ENCODE results near the gene OTOG. TPM values are rescaled to one million over a fixed set of nuclear protein-coding genes. Genes with fewer than 3 reads are reported as not detected.

The OTOG gene
- total RNA-seq, 2 donors from 2014 or later: not detected

DNA sequence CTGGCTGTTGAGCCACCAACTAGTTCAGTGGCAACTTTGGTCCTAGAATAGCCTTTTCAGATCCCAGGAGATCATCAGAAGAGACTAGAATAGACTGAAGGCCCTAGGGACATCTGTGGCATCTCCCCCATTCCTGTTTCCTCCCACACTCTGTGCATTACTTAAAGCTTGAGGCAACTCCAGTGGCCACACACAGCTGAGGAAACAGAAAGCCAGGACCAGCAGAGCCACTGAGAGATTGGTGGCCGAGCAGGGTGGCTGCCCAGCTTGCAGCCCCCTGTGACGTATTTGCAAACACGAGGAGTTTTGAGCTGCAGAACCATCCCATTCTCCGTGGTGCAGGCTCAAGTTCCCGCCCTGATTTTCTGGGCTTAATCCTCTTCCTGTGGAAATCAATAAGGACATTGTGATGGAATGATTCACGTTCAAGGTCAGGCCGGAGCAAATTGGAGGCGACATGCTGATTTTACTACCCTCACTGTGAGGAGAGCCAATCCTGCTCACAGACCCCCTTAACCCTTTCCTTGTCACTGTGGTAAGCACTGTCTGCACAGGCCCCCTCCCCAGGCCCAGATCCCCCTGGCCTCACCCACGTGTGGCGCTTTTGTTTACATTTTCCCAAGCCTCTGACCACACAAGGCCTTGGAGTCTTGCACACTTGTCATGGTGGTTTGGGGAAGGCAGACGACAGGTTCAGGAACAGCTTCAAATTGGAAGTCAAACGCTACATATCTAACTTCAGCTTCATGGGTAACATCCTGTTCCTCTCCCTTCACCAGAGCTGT lies 103.3 kb downstream of the OTOG start:
- Histone ChIP-seq H3K36me3 (no peaks in the 10 kb centered on the region), H3K27ac (no peak overlapping the region), H3K27me3 (no peaks in the 10 kb centered on the region), H3K9ac (ENCODE audit: low read depth in 2 of 2, low read length in 2 of 2) (no peak overlapping the region), H3K9me3 (no peaks in the 10 kb centered on the region), H3K4me3 (no peak overlapping the region), H3K4me1 (no peaks in the 10 kb centered on the region)
- DNase-seq: no peak
- TF ChIP-seq, protein P1, sequence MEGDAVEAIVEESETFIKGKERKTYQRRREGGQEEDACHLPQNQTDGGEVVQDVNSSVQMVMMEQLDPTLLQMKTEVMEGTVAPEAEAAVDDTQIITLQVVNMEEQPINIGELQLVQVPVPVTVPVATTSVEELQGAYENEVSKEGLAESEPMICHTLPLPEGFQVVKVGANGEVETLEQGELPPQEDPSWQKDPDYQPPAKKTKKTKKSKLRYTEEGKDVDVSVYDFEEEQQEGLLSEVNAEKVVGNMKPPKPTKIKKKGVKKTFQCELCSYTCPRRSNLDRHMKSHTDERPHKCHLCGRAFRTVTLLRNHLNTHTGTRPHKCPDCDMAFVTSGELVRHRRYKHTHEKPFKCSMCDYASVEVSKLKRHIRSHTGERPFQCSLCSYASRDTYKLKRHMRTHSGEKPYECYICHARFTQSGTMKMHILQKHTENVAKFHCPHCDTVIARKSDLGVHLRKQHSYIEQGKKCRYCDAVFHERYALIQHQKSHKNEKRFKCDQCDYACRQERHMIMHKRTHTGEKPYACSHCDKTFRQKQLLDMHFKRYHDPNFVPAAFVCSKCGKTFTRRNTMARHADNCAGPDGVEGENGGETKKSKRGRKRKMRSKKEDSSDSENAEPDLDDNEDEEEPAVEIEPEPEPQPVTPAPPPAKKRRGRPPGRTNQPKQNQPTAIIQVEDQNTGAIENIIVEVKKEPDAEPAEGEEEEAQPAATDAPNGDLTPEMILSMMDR (IDR thresholded peaks at IDR 0.05): no peak
- intact Hi-C loops (cut with DNase I): no loop called here

DNA sequence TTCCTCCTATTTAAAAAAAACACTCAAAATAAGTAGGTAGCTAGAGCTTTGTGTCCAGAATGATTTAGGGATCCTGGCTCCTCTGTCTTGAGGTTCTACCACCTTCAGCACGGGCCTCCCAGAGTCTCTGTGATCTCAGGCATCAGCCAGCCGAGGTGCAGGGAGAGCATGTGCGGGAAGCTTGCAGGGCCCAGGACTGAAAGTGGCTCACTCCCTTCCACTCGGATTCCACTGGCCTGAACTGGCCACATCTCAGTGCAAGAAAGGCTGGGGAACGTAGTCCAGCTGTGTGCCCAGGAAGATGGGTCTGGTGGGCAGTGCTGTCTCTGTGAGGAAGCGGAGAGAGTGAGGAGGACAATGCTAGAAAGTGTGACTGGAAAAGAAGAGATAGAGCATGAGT lies 104.0 kb downstream of the OTOG start:
- no peaks in the 10 kb centered on the region for H3K9me3 ChIP-seq
- TF ChIP-seq, protein P1 (IDR thresholded peaks at IDR 0.05): no peak
- no peaks in the 10 kb centered on the region for H3K36me3 ChIP-seq
- no peak for DNase-seq
- intact Hi-C loops (cut with DNase I): no loop called here
- no peak overlapping the region for H3K4me3 ChIP-seq
- no peak overlapping the region for H3K27ac ChIP-seq
- H3K4me1 ChIP-seq: no peaks in the 10 kb centered on the region
- no peaks in the 10 kb centered on the region for H3K27me3 ChIP-seq
- no peak overlapping the region for H3K9ac ChIP-seq (ENCODE audit: low read depth in 2 of 2, low read length in 2 of 2)

DNA sequence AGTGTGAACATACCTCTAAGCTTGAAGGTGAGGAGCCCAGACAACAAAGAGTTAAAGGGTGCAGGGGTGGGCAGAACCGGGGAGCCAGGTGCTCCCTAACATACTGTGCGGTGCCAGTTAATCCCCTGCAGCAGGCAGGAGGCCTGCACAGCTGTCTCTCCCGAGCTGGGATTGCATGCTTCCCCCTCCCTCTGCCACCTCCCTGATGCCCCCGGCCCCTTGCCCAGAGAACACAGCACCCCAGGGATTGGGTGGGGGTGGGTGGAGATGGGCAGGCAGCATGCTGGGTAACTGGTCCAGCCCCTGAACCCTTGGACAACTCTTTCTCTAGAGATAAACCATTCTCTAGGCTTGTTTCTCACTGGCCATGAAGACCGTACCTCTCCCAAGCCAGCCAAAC lies 104.6 kb downstream of the OTOG start:
- H3K4me1 ChIP-seq: no peaks in the 10 kb centered on the region
- H3K27me3 ChIP-seq: no peaks in the 10 kb centered on the region
- H3K9me3 ChIP-seq: no peaks in the 10 kb centered on the region
- H3K27ac ChIP-seq: no peak overlapping the region
- no peak for DNase-seq
- intact Hi-C loops (cut with DNase I): no loop called here
- H3K36me3 ChIP-seq: no peaks in the 10 kb centered on the region
- TF ChIP-seq, protein P1 (IDR thresholded peaks at IDR 0.05): no peak
- no peak overlapping the region for H3K9ac ChIP-seq (ENCODE audit: low read depth in 2 of 2, low read length in 2 of 2)
- no peak overlapping the region for H3K4me3 ChIP-seq

DNA sequence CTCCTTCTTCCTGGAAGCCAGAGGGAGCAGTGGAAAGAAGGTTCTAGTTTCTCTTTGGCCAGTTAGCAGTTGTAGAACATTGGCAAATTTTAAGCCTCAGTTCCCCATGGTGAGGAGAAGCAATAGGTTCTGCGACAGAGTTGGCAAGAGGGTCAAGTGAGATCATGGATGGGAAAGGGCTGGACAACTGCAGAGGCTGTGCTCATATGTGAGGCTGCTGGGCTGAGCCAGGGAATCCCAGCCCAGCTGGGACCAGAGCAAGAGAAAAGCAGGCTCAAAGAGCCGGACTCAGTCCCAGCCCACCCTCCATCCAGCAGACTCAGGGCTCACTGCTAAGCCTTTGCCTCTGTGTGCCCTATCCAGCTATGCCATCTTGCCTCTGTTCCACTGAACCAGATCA lies 105.5 kb downstream of the OTOG start:
- no peaks in the 10 kb centered on the region for H3K4me1 ChIP-seq
- intact Hi-C loops (cut with DNase I): no loop called here
- H3K9me3 ChIP-seq: no peaks in the 10 kb centered on the region
- H3K27me3 ChIP-seq: no peaks in the 10 kb centered on the region
- no peak overlapping the region for H3K27ac ChIP-seq
- TF ChIP-seq, protein P1 (IDR thresholded peaks at IDR 0.05): no peak
- no peak for DNase-seq
- H3K9ac ChIP-seq (ENCODE audit: low read depth in 2 of 2, low read length in 2 of 2): no peak overlapping the region
- no peaks in the 10 kb centered on the region for H3K36me3 ChIP-seq
- no peak overlapping the region for H3K4me3 ChIP-seq

DNA sequence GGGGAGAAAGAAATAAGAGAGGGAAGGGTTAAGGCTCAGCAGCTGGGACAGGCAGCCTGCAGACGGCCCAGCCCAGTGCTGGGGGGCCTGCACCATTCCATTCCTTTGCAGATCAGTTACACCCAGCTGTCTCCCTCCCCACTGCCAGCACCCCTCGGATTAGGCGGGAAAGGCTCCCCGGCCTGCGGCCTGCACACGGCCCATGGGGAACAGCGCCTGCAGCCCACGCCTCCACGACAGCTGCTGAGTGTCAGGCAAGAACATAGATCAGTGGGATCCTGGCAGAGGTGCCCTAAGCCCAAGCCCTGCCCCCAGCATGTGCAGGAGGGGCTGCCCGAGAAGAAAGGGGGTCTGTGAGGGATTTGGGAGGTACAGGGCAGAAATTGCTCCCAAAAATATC lies 106.6 kb downstream of the OTOG start:
- H3K36me3 ChIP-seq: no peaks in the 10 kb centered on the region
- no peaks in the 10 kb centered on the region for H3K4me1 ChIP-seq
- intact Hi-C loops (cut with DNase I): no loop called here
- TF ChIP-seq, protein P1 (IDR thresholded peaks at IDR 0.05): no peak
- no peak for DNase-seq
- H3K27me3 ChIP-seq: no peaks in the 10 kb centered on the region
- H3K9me3 ChIP-seq: no peaks in the 10 kb centered on the region
- no peak overlapping the region for H3K4me3 ChIP-seq
- no peak overlapping the region for H3K9ac ChIP-seq (ENCODE audit: low read depth in 2 of 2, low read length in 2 of 2)
- H3K27ac ChIP-seq: no peak overlapping the region

Data from colonic mucosa (tissue), 4 donors.